Measurements from ENCODE around the gene TRIP4.

- TF ChIP-seq, protein P1, sequence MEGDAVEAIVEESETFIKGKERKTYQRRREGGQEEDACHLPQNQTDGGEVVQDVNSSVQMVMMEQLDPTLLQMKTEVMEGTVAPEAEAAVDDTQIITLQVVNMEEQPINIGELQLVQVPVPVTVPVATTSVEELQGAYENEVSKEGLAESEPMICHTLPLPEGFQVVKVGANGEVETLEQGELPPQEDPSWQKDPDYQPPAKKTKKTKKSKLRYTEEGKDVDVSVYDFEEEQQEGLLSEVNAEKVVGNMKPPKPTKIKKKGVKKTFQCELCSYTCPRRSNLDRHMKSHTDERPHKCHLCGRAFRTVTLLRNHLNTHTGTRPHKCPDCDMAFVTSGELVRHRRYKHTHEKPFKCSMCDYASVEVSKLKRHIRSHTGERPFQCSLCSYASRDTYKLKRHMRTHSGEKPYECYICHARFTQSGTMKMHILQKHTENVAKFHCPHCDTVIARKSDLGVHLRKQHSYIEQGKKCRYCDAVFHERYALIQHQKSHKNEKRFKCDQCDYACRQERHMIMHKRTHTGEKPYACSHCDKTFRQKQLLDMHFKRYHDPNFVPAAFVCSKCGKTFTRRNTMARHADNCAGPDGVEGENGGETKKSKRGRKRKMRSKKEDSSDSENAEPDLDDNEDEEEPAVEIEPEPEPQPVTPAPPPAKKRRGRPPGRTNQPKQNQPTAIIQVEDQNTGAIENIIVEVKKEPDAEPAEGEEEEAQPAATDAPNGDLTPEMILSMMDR (IDR thresholded peaks at IDR 0.05; ENCODE audit: low read length): no peak
- TF ChIP-seq EZH2 (IDR thresholded peaks at IDR 0.05; ENCODE audit: borderline replicate concordance, low read length): no peak
These were observed 18.5 kb upstream of the TRIP4 start for GRCh38 chr15:64369078-64369607.
